Measurements from ENCODE around the gene GNL3. TPM values are rescaled to one million over a fixed set of nuclear protein-coding genes. Genes with fewer than 3 reads are reported as not detected.

Gene GNL3
- total RNA-seq, 2 donors from 2014 or later = 29.7 to 49.3 TPM

- peaks cover 53% of the 10 kb centered on the region for H3K36me3 ChIP-seq
- no peak overlapping the region for H3K4me3 ChIP-seq
These were observed 11.8 kb downstream of the GNL3 start for GRCh38 chr3:52697632-52697965.

GRCh38 chr3:52703341-52703740 is 17.5 kb downstream of the GNL3 start:
- peaks cover 0 to 36% of the 10 kb centered on the region in 2 donors for H3K4me1 ChIP-seq
- H3K27ac ChIP-seq = no peak overlapping the region
- no peak for DNase-seq (ENCODE audit: low spot score)
- TF ChIP-seq CTCF (IDR thresholded peaks at IDR 0.05) = no peak
- peaks cover 8% of the 10 kb centered on the region for H3K36me3 ChIP-seq
- H3K4me3 ChIP-seq = no peak overlapping the region
- no peaks in the 10 kb centered on the region for H3K9me3 ChIP-seq
- no peaks in the 10 kb centered on the region for H3K27me3 ChIP-seq

More at GRCh38 chr3:52697632-52697965, 11.8 kb downstream of the GNL3 start:
- no peaks in the 10 kb centered on the region for H3K9me3 ChIP-seq
- no peak for DNase-seq (ENCODE audit: low spot score)
- H3K27me3 ChIP-seq = no peaks in the 10 kb centered on the region
- H3K27ac ChIP-seq = no peak overlapping the region
- H3K4me1 ChIP-seq = no peaks in the 10 kb centered on the region
- no peak for TF ChIP-seq CTCF (IDR thresholded peaks at IDR 0.05)

GRCh38 chr3:52704611-52705437 is 19.0 kb downstream of the GNL3 start:
- Histone ChIP-seq H3K27ac (peak overlapping the region; percentile 81 to 92), H3K36me3 (peaks cover 20% of the 10 kb centered on the region), H3K27me3 (no peaks in the 10 kb centered on the region), H3K9me3 (no peaks in the 10 kb centered on the region), H3K4me3 (peak overlapping the region; percentile 76 to 94), H3K4me1 (peaks cover 0 to 36% of the 10 kb centered on the region in 2 donors)
- TF ChIP-seq CTCF (IDR thresholded peaks at IDR 0.05) = no peak
- peak; percentile 61 for DNase-seq (ENCODE audit: low spot score)

- Histone ChIP-seq H3K4me3 (peak overlapping the region; percentile 76 to 94), H3K4me1 (peaks cover 0 to 36% of the 10 kb centered on the region in 2 donors), H3K36me3 (peaks cover 21% of the 10 kb centered on the region), H3K9me3 (no peaks in the 10 kb centered on the region), H3K27me3 (no peaks in the 10 kb centered on the region), H3K27ac (peak overlapping the region; percentile 81 to 92)
- TF ChIP-seq CTCF (IDR thresholded peaks at IDR 0.05) = no peak
- DNase-seq (ENCODE audit: low spot score) = peak; percentile 63
These were observed 19.5 kb downstream of the GNL3 start for GRCh38 chr3:52705438-52705687.

- H3K4me1 ChIP-seq = peaks cover 0 to 36% of the 10 kb centered on the region in 2 donors
- peak within 1 kb of the TSS; percentile 76 to 94 for H3K4me3 ChIP-seq
These were observed 20.2 kb downstream of the GNL3 start, which contains the start of the genes GLT8D1 and SPCS1 for GRCh38 chr3:52705688-52706686. GLT8D1 (minus strand) TSS chr3:52705791; CDS start chr3:52700460, 5,331 bp downstream. SPCS1 (plus strand) TSS chr3:52706106; CDS start chr3:52706247, 141 bp downstream.

More at GRCh38 chr3:52705688-52706686, 20.2 kb downstream of the GNL3 start, which contains the start of the genes GLT8D1 and SPCS1:
- no peaks in the 10 kb centered on the region for H3K27me3 ChIP-seq
- no peaks in the 10 kb centered on the region for H3K9me3 ChIP-seq
- H3K36me3 ChIP-seq = peaks cover 21% of the 10 kb centered on the region
- TF ChIP-seq CTCF (IDR thresholded peaks at IDR 0.05) = no peak
- H3K27ac ChIP-seq = peak within 1 kb of the TSS; percentile 81 to 92
- DNase-seq (ENCODE audit: low spot score) = peak; percentile 73

Measured in right atrium auricular region (tissue), 2 donors.